RWPE2 (cell line): ENCODE results near the gene SETBP1.

ENCODE experiments used
- ATAC-seq: fragments of 200-7000 bp; cut with Tn5 transposase; 3 replicates; pipeline ENCODE4 v1.9.1; 2021; ENCODE audit warnings: low read depth
- DNase-seq: peaks from one replicate; pipeline ENCODE4 v3.0.0-alpha.2; 2020; ENCODE audit warnings: low spot score
- H3K27ac ChIP-seq: fragments of 450-650 bp; 2 replicates; pipeline ENCODE4 v1.5.1; 2017; ENCODE audit warnings: mild to moderate bottlenecking; ENCODE audit not compliant: poor library complexity, severe bottlenecking
- H3K27me3 ChIP-seq: fragments of 250-450 bp; sonication (Bioruptor Pico); 2 replicates; pipeline ENCODE4 v1.5.1; 2021; ENCODE audit warnings: mild to moderate bottlenecking, moderate library complexity; ENCODE audit not compliant: insufficient read depth, poor library complexity, severe bottlenecking
- H3K36me3 ChIP-seq: fragments of 250-450 bp; sonication (Bioruptor Pico); 2 replicates; pipeline ENCODE4 v1.5.1; 2020; ENCODE audit warnings: low read depth, mild to moderate bottlenecking, moderate library complexity
- H3K4me1 ChIP-seq: fragments of 250-450 bp; sonication (Bioruptor Pico); 2 replicates; pipeline ENCODE4 v1.5.1; 2021; ENCODE audit warnings: mild to moderate bottlenecking, moderate library complexity; ENCODE audit not compliant: insufficient read depth, poor library complexity, severe bottlenecking
- H3K4me3 ChIP-seq: fragments of 250-450 bp; sonication (Bioruptor Pico); 2 replicates; pipeline ENCODE4 v1.5.1; 2021; ENCODE audit warnings: mild to moderate bottlenecking, moderate library complexity; ENCODE audit not compliant: severe bottlenecking
- H3K9me3 ChIP-seq: fragments of 250-450 bp; sonication (Bioruptor Pico); 2 replicates; pipeline ENCODE4 v1.5.1; 2021; ENCODE audit warnings: mild to moderate bottlenecking, moderate library complexity; ENCODE audit not compliant: severe bottlenecking
- TF ChIP-seq, protein P1 (sequence below): fragments of 450-650 bp; IDR thresholded peaks from one replicate; pipeline ENCODE4 v1.5.1; 2017; ENCODE audit warnings: mild to moderate bottlenecking, moderate library complexity; ENCODE audit not compliant: poor library complexity, severe bottlenecking

Gene SETBP1

DNA sequence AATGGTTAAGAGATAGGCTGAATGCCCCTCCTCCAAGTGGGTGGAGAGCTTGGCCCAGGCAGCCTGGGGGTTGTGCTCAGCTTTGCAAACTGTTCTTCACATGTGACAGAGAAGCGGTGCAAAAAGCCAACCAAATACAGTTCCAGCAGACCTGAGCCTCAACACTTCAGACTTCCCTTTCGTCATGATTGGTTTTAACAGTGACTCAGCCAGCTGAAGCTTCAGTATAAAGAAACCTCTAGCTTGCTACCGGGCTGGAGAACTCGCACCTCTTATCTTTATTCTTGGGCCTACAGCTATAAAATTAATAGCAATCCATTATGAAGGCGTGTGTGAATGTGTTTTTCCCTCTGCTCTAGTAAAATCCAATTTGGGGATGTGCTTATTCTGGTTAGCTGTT lies 20.0 kb downstream of the SETBP1 start:
- TF ChIP-seq, protein P1, sequence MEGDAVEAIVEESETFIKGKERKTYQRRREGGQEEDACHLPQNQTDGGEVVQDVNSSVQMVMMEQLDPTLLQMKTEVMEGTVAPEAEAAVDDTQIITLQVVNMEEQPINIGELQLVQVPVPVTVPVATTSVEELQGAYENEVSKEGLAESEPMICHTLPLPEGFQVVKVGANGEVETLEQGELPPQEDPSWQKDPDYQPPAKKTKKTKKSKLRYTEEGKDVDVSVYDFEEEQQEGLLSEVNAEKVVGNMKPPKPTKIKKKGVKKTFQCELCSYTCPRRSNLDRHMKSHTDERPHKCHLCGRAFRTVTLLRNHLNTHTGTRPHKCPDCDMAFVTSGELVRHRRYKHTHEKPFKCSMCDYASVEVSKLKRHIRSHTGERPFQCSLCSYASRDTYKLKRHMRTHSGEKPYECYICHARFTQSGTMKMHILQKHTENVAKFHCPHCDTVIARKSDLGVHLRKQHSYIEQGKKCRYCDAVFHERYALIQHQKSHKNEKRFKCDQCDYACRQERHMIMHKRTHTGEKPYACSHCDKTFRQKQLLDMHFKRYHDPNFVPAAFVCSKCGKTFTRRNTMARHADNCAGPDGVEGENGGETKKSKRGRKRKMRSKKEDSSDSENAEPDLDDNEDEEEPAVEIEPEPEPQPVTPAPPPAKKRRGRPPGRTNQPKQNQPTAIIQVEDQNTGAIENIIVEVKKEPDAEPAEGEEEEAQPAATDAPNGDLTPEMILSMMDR, result no peak
- Histone ChIP-seq H3K36me3 (no peaks in the 10 kb centered on the region), H3K9me3 (no peaks in the 10 kb centered on the region), H3K4me3 (no peak overlapping the region), H3K27me3 (no peaks in the 10 kb centered on the region), H3K27ac (no peak overlapping the region), H3K4me1 (peaks cover 7% of the 10 kb centered on the region)
- DNase-seq (no peak), ATAC-seq (no peak)

DNA sequence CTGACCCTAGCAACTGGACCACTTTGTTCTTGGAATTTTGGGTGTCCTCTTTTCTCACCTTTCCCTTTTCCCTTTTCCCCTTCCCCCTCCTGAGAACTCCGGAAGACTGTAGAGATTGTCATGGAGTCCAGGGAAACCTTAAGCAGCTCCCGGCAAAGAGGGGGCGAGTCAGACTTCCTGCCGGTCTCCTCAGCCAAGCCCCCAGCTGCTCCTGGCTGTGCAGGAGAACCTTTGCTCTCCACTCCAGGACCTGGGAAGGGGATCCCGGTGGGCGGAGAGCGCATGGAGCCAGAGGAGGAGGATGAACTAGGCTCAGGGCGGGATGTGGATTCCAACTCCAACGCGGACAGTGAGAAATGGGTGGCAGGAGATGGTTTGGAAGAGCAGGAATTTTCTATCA lies 20.5 kb downstream of the SETBP1 start:
- DNase-seq (no peak), ATAC-seq (no peak)
- H3K4me1 ChIP-seq, result peaks cover 7% of the 10 kb centered on the region
- H3K27me3 ChIP-seq, result no peaks in the 10 kb centered on the region
- no peaks in the 10 kb centered on the region for H3K9me3 ChIP-seq
- H3K36me3 ChIP-seq, result no peaks in the 10 kb centered on the region
- TF ChIP-seq, protein P1, result no peak
- no peak overlapping the region for H3K4me3 ChIP-seq
- H3K27ac ChIP-seq, result no peak overlapping the region

DNA sequence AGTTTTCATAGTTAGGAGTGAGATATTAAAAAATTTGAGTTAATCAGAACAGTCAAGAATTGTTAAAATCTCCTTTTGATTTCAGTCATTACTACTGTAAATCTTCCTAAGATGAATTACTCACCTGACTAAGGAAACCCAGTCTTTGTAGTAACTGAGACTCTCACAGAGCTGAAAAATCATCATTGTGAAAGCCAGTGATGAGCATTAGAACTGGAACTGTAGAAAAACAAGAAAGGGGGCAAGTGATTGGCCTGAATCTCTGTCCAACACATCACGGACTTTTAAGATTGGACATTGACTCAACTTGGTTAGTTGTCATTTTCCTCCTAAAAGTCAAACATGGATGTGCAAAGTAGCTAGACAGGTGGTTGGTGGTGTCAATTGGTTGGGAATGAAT lies 21.9 kb downstream of the SETBP1 start:
- DNase-seq, result no peak
- H3K36me3 ChIP-seq, result no peaks in the 10 kb centered on the region
- TF ChIP-seq, protein P1, result no peak
- no peak for ATAC-seq
- no peak overlapping the region for H3K4me3 ChIP-seq
- peaks cover 5% of the 10 kb centered on the region for H3K4me1 ChIP-seq
- no peak overlapping the region for H3K27ac ChIP-seq
- no peaks in the 10 kb centered on the region for H3K27me3 ChIP-seq
- H3K9me3 ChIP-seq, result no peaks in the 10 kb centered on the region

DNA sequence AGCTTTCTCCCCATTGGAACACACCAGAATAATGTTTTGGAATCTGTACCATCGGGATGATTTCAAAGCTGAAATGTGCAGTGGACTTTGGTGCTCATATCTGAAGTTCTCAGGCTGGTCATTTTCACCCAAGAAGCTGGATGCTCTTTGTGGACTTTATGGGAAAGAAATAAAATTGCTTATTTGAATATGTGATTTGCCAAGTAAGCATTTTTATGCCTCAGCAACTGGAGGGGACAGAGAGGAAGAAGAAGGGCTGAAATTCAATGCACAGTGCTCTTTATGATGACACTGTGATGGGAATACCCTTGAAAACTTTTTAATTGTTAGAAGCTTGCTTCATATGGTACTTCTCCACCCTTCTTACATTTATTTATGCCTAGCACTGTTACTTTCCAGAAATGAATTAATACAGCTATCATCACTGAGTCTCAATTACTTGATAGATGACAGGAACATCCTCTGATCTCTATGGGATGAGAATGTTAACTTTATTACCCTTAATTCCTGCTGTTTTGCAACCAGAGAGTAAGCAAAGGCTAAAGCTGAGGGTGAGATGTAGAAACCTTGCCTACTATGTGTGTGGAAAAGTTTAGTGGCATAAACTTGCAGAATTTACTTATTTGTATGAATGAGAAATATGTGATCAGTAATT lies 23.6 kb downstream of the SETBP1 start:
- Histone ChIP-seq H3K27ac (no peak overlapping the region), H3K4me1 (peaks cover 5% of the 10 kb centered on the region), H3K9me3 (no peaks in the 10 kb centered on the region), H3K27me3 (no peaks in the 10 kb centered on the region), H3K36me3 (no peaks in the 10 kb centered on the region), H3K4me3 (no peak overlapping the region)
- ATAC-seq, result no peak
- TF ChIP-seq, protein P1, result no peak
- no peak for DNase-seq

DNA sequence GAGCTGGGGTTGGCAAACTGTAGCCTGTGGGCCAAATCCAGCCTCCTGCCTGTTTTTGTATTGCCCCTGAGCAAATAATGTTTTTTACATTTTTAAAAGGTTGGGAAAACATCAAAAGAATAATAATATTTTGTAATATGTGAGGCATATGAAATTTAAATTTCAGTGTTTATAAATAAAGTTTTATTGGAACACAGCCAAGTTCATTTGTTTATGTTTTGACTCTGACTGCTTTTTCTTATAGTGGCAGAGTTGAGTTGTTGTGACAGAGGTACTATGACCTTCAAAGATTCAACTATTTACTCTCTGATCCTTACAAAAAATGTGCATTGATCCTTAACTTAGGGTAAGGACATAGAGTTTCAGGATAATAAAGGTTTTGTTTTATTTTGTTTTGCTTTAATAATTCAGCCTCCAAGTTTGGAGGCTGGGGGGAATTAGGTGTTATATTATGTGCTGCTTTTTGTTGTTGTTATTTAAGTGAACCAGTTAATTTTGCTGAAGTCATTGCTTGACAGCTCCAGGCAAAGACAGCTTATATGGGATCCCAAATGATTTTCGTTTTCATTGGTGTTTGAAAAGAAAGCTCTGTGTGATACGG lies 24.5 kb downstream of the SETBP1 start:
- peaks cover 5% of the 10 kb centered on the region for H3K4me1 ChIP-seq
- no peak overlapping the region for H3K4me3 ChIP-seq
- H3K36me3 ChIP-seq, result no peaks in the 10 kb centered on the region
- H3K9me3 ChIP-seq, result no peaks in the 10 kb centered on the region
- TF ChIP-seq, protein P1, result no peak
- DNase-seq, result no peak
- H3K27ac ChIP-seq, result no peak overlapping the region
- ATAC-seq, result no peak
- no peaks in the 10 kb centered on the region for H3K27me3 ChIP-seq
